Activated CD8-positive, alpha-beta T cell treated with anti-CD3 and anti-CD28 coated beads for 36 hours (primary cell): ENCODE measurements around the gene VN1R2. TPM values are rescaled to one million over a fixed set of nuclear protein-coding genes. Genes with fewer than 3 reads are reported as not detected.

Source experiments
- ATAC-seq: fragments of 200-7000 bp; cut with Tn5 transposase; one replicate; pipeline ENCODE4 v1.10.0; 2021; ENCODE audit warnings: mild to moderate bottlenecking, moderate library complexity
- CTCF ChIA-PET: fragments of 350-600 bp; sonication (Branson Sonifier 250); formaldehyde crosslinking; loops from one replicate; lab custom pipeline; 2021; ENCODE audit warnings: antibody characterized with exemption; lab: Charles Lee
- POLR2A ChIA-PET: fragments of 350-600 bp; sonication (Branson Sonifier 250); formaldehyde crosslinking; loops from one replicate; lab custom pipeline; 2021; ENCODE audit warnings: antibody characterized with exemption; lab: Charles Lee
- DNase-seq: peaks from one replicate; pipeline ENCODE4 v3.0.0-alpha.2; 2020
- H3K27ac Mint-ChIP-seq: one replicate; pipeline ENCODE4 v1.8.0; 2021; ENCODE audit warnings: mild to moderate bottlenecking, mixed read lengths
- H3K27me3 Mint-ChIP-seq: one replicate; pipeline ENCODE4 v1.8.0; 2021; ENCODE audit warnings: mixed read lengths
- H3K36me3 Mint-ChIP-seq: one replicate; pipeline ENCODE4 v1.8.0; 2021; ENCODE audit warnings: low read depth, mixed read lengths
- H3K4me1 Mint-ChIP-seq: one replicate; pipeline ENCODE4 v1.8.0; 2021; ENCODE audit warnings: low read depth, mixed read lengths
- H3K4me3 Mint-ChIP-seq: one replicate; pipeline ENCODE4 v1.8.0; 2021; ENCODE audit warnings: mild to moderate bottlenecking, moderate library complexity, mixed read lengths
- H3K9me3 Mint-ChIP-seq: one replicate; pipeline ENCODE4 v1.8.0; 2021; ENCODE audit warnings: mixed read lengths
- intact Hi-C: fragments of 100-400 bp; cut with micrococcal nuclease; formaldehyde crosslinking; loops from one replicate; pipeline ENCODE4 v1.10.0; 2022
- total RNA-seq, 2 experiments: library from RNA; stranded (reverse); gene quantifications; one replicate each; pipeline ENCODE4 v1.2.3, GENCODE V29; 2021
- TF ChIP-seq, protein P1 (sequence below): fragments of 200-600 bp; IDR thresholded peaks from one replicate; pipeline ENCODE4 v1.8.0; 2022; ENCODE audit warnings: antibody characterized with exemption, mild to moderate bottlenecking

VN1R2 gene
- total RNA-seq, 2 experiments from 2014 or later = not detected

DNA sequence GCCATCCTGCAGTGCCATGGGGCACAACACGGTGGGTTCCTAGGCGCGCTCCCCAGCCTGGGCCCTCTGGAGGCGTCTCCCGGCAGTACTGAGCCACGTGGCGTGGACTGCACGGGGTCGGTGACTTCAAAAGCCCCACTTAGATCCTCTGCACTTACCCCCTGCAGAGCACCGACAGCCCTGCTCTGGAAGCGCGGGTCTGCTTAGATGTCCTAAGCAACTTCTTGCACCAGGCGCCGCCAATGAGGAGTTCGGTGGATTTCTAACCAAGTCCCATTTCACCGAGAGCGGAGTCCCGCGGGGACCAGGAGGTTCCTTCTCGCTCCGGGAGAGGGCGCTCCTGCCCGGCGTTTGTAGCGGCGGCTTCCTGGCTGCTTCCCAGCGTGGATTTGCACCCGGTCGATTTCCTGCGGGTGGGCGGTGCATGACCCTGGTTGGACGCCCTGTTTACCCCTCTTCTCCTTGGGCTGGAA, 50.3 kb downstream of the VN1R2 start:
- peaks cover 2% of the 10 kb centered on the region for H3K36me3 Mint-ChIP-seq
- no peaks in the 10 kb centered on the region for H3K4me1 Mint-ChIP-seq
- CTCF ChIA-PET = interaction anchor here (1.1 kb wide), 1 partner anchor 49 kb away, joined by 3 read pairs; no protein-coding TSS in a partner anchor
- intact Hi-C loops = no loop called here
- no peak overlapping the region for H3K4me3 Mint-ChIP-seq
- POLR2A ChIA-PET = no interaction called here
- H3K9me3 Mint-ChIP-seq = peaks cover 10% of the 10 kb centered on the region
- H3K27me3 Mint-ChIP-seq = peaks cover 29% of the 10 kb centered on the region
- no peak overlapping the region for H3K27ac Mint-ChIP-seq
- peak; percentile 37 for ATAC-seq
- DNase-seq = peak; percentile 34
- TF ChIP-seq, protein P1, sequence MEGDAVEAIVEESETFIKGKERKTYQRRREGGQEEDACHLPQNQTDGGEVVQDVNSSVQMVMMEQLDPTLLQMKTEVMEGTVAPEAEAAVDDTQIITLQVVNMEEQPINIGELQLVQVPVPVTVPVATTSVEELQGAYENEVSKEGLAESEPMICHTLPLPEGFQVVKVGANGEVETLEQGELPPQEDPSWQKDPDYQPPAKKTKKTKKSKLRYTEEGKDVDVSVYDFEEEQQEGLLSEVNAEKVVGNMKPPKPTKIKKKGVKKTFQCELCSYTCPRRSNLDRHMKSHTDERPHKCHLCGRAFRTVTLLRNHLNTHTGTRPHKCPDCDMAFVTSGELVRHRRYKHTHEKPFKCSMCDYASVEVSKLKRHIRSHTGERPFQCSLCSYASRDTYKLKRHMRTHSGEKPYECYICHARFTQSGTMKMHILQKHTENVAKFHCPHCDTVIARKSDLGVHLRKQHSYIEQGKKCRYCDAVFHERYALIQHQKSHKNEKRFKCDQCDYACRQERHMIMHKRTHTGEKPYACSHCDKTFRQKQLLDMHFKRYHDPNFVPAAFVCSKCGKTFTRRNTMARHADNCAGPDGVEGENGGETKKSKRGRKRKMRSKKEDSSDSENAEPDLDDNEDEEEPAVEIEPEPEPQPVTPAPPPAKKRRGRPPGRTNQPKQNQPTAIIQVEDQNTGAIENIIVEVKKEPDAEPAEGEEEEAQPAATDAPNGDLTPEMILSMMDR = peak; percentile 68

Other genes starting within 250 kb of the VN1R2 start
- not detected for gene ERVV-1, start 244.4 kb upstream of the VN1R2 start, total RNA-seq
- not detected for gene ERVV-2, start 213.6 kb upstream of the VN1R2 start, total RNA-seq
- 10 to 100 TPM; 48.0 to 50.0 TPM for gene ZNF160, start 154.9 kb upstream of the VN1R2 start, total RNA-seq
- 1 to 10 TPM; 3.1 to 3.7 TPM for gene ZNF415, start 125.4 kb upstream of the VN1R2 start, total RNA-seq
- gene ZNF347, start 99.2 kb upstream of the VN1R2 start, total RNA-seq = 1 to 10 TPM; 6.6 to 8.2 TPM
- gene ZNF665, start 64.9 kb upstream of the VN1R2 start, total RNA-seq = 1 to 10 TPM; 7.5 to 9.3 TPM
- gene ZNF677, start 3.4 kb upstream of the VN1R2 start, total RNA-seq = 1 to 10 TPM; 8.3 to 8.7 TPM
- gene VN1R4, start 9.4 kb downstream of the VN1R2 start, total RNA-seq = not detected
- 1 to 10 TPM; 5.5 to 5.6 TPM for gene ZNF845, start 75.5 kb downstream of the VN1R2 start, total RNA-seq
- 10 to 100 TPM; 23.2 to 26.0 TPM for gene ZNF525, start 107.4 kb downstream of the VN1R2 start, total RNA-seq
- 10 to 100 TPM; 11.1 to 11.7 TPM for gene ZNF765, start 136.9 kb downstream of the VN1R2 start, total RNA-seq
- gene ZNF761, start 173.7 kb downstream of the VN1R2 start, total RNA-seq = 10 to 100 TPM; 14.0 to 14.1 TPM
- 1 to 10 TPM; 6.0 to 7.8 TPM for gene ZNF813, start 209.4 kb downstream of the VN1R2 start, total RNA-seq